ENCODE measurements around the gene OXCT1.

DNA sequence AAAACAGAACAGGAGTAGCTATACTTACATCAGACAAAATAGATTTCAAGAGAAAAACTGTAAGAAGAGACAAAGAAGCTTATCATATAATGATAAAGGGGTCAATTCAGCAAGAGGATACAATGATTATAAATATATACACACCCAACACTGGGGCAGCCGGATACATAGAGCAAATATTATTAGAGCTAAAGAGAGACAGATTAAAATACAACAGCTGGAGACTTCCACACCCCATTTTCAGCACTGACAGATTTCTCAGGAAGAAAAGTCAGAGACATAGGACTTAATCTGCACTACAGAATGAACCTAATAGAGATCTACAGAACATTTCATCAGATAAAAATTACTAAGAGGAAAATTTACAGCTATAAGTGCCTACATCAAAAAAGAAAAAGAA, 35.7 kb downstream of the OXCT1 start:
- TF ChIP-seq CTCF (conservative IDR thresholded peaks at IDR 0.05) (no peak), ZFX (IDR thresholded peaks at IDR 0.05) (no peak)
